ENCODE data around the gene LINC00237. TPM values are rescaled to one million over a fixed set of nuclear protein-coding genes. Genes with fewer than 3 reads are reported as not detected.

The LINC00237 gene
- total RNA-seq, 1 donor from 2014 or later: not detected

- ATAC-seq (no peak), DNase-seq (ENCODE audit: missing footprints) (no peak)
- intact Hi-C loops (cut with DNase I): no loop called here
Measured at GRCh38 chr20:21074605-21075336, 31.4 kb downstream of the LINC00237 start.

DNA sequence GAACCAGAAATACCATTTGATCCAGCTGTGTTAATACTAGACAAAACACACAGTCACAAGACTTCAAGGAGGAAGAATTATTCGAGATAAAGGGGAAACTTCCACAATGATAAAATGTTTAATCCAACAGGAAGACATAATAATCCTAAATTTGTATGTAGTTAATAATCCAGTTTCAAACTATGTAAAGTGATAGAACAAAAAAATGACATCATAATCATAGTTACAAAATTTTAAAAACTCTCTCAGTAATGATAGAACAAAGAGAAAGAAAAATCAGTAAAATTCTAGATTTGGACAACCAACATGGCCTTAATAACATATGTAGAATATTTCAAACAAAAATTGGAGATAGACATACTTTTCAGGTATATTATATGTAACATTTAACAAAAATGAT lies 38.9 kb downstream of the LINC00237 start:
- DNase-seq (ENCODE audit: missing footprints): no peak
- no peak for ATAC-seq
- intact Hi-C loops (cut with DNase I): no loop called here

DNA sequence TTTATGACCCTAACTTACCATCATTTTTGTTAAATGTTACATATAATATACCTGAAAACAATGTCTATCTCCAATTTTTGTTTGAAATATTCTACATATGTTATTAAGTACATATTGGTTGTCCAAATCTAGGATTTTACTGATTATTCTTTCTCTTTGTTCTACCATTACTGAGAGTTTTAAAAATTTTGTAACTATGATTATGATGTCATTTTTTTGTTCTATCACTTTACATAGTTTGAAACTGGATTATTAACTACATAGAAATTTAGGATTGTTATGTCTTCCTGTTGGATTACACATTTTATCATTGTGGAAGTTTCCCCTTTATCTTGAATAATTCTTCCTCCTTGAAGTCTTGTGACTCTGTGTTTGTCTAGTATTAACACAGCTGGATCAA lies 41.2 kb downstream of the LINC00237 start:
- no peak for DNase-seq (ENCODE audit: missing footprints)
- intact Hi-C loops (cut with DNase I): no loop called here
- no peak for ATAC-seq

DNA sequence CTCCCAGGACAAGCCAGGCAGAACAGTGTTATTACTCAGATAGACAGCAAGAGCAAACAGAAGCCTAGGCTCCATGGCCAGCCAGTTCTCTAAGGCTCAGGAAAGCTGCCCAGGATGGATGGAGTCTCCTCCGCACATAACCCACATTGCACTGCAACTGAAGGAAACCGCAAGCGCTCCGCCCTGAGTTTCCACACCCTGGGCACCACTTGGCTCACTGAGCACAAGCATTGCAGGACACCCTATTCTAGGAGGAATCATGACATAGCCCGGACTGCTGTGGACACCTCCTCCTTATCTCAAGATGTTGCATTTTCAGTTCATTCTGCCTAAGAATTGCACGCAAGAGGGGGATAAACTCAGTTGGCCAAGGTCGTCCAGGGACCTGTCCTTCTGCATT lies 42.9 kb downstream of the LINC00237 start:
- no peak for ATAC-seq
- intact Hi-C loops (cut with DNase I): no loop called here
- DNase-seq (ENCODE audit: missing footprints): no peak

DNA sequence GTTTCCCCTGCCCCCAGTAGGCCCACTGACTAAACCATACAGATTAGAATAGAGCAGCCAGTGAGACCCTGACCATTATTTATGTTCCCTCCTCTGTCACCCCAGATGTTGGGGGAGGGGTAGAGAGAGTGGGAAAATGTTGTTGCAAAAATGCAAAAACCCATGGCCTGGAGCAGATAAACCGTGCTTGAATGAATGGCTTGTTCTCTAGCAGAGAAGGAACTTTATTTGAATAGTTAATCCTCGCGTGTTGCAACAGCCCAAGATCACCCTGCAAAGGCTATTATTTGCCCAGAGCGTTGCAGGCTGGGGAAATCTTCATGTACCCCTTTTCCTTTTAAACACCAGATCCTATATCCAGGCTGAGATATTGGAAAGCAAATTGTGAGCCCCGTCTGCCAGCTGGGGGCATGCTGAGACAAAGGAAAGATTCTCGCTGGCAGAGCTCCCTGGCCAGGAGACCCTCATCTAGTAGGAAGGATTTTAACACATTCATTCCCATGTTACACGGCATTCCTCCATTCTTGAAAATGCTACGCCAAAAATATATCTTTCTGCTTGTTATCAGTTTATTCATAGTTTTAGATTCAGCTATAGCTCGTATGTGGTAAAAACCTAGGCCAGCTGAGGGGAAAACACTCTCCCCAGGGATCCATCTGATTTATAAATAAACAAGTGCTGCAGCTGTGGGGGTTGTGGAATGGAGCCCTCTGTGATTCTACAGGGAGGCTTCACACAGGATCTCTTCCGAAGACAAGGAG lies 53.0 kb downstream of the LINC00237 start:
- intact Hi-C loops (cut with DNase I): no loop called here
- DNase-seq (ENCODE audit: missing footprints): no peak
- no peak for ATAC-seq

DNA sequence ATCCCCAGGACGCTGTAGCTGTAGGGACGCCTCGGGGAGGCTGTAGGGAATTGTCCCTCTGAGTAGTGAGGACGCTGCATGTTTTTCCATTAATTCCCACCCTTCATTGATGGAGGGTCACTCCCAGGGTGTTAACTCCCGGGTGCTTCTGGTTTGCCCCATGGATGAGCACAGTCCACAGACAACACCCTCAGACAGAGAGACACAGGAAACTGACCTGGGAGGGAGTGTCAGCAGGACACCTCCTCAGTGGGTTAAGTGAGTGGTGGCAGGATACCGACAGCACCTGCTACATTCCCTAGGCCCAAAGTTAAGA lies 53.5 kb downstream of the LINC00237 start:
- intact Hi-C loops (cut with DNase I): no loop called here
- ATAC-seq: no peak
- no peak for DNase-seq (ENCODE audit: missing footprints)

DNA sequence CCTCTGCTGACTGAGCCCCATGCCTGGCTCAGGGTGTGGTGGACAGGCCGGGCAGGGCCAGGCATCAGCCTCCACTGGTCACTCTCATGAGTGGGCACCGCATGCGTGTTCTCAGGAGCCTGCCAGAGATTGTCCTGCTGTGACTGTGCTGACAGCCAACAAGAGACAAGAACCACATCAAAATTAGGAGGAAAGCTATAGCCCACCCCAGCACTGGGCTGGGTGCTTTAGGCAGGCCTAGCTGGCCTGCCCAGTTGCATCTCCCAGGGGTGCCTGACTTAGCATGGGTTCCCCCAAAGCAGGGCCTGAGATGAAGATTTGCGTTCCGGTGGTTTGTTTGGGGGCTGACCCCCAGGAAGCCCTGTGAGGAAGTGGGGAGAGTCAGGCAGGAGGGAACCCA lies 53.9 kb downstream of the LINC00237 start:
- no peak for DNase-seq (ENCODE audit: missing footprints)
- intact Hi-C loops (cut with DNase I): no loop called here
- no peak for ATAC-seq

- intact Hi-C loops (cut with DNase I): no loop called here
- DNase-seq (ENCODE audit: missing footprints) (no peak), ATAC-seq (no peak)
Measured at GRCh38 chr20:21050710-21051109, 55.4 kb downstream of the LINC00237 start.

GRCh38 chr20:21049305-21049828 lies 56.8 kb downstream of the LINC00237 start:
- DNase-seq (ENCODE audit: missing footprints) (no peak), ATAC-seq (no peak)
- intact Hi-C loops (cut with DNase I): no loop called here

GRCh38 chr20:21048841-21049273 lies 57.3 kb downstream of the LINC00237 start:
- ATAC-seq (no peak), DNase-seq (ENCODE audit: missing footprints) (no peak)
- intact Hi-C loops (cut with DNase I): no loop called here

DNA sequence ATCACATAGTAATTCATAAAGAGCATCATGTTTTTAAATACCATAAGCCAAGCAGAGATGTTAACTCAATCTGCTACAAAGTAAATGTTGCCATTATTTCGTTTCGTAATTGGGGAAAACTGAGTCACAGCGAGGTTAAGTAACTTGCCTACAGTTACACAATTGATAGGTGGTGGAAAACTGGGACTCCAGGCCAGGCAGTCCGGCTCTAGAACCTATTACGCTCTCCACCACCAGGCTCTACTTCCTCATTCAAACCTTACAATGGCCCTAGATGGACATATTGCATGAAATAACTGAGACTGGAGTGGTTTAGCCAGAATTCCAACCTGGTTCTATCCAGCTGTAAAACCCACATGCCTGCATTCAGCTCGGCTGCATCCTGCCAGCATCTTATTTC lies 58.2 kb downstream of the LINC00237 start:
- no peak for ATAC-seq
- no peak for DNase-seq (ENCODE audit: missing footprints)
- intact Hi-C loops (cut with DNase I): no loop called here

DNA sequence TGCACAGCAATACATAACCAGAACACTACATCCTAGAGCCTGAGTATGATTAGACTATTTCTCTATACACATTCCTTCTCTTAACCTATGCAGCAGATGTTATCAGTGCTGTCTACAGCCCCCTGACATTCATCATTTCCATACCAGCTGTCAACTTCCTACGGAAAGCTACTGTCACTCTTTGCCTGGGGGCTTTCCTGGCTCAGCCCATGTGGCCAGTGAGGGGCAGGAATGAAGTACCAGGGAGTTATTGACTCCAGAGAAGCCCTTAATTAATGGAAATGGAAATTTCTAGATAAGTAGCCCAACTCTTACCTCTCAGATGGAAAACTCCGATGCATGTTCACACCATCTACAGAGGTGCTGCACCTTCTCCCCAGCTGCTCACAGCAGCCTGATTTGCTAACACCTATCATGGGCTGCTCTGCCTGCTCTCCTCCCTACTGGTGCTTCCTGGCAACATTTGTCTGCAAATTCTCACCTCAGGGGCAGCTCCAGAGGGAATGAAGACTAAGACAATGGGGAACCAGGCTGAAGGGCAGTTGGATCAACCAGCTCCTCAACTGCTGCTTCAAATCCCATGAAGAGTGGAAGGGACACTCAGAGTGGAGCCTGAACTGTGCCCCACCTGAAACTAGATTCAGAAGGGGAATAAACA lies 59.6 kb downstream of the LINC00237 start:
- DNase-seq (ENCODE audit: missing footprints) (no peak), ATAC-seq (no peak)
- intact Hi-C loops (cut with DNase I): no loop called here

Other genes with a start within 250 kb of the LINC00237 start
- 28.0 TPM for gene KIZ, start 19.7 kb upstream of the LINC00237 start, total RNA-seq
- 30.9 TPM for gene XRN2, start 197.0 kb upstream of the LINC00237 start, total RNA-seq

All from Right ventricle myocardium inferior (tissue), 1 donor.